Glutamatergic neuron (in vitro differentiated cells): ENCODE data around the gene LHX3. TPM values are rescaled to one million over a fixed set of nuclear protein-coding genes. Genes with fewer than 3 reads are reported as not detected.

ENCODE experiments used
- DNase-seq: peaks from one replicate; pipeline ENCODE4 v3.0.0; 2022
- H3K27ac Mint-ChIP-seq: one replicate; pipeline ENCODE4 v1.8.0; 2020; ENCODE audit warnings: mild to moderate bottlenecking, mixed read lengths, inconsistent platforms; ENCODE audit not compliant: unreplicated experiment
- H3K27me3 Mint-ChIP-seq: one replicate; pipeline ENCODE4 v1.8.0; 2020; ENCODE audit warnings: mild to moderate bottlenecking, moderate library complexity, mixed read lengths, inconsistent platforms; ENCODE audit not compliant: unreplicated experiment
- H3K36me3 Mint-ChIP-seq: one replicate; pipeline ENCODE4 v1.8.0; 2020; ENCODE audit warnings: mild to moderate bottlenecking, mixed read lengths, inconsistent platforms; ENCODE audit not compliant: unreplicated experiment
- H3K4me1 Mint-ChIP-seq: one replicate; pipeline ENCODE4 v1.8.0; 2020; ENCODE audit warnings: mild to moderate bottlenecking, low read depth, mixed read lengths, inconsistent platforms; ENCODE audit not compliant: unreplicated experiment
- H3K4me3 Mint-ChIP-seq: one replicate; pipeline ENCODE4 v1.8.0; 2020; ENCODE audit warnings: mild to moderate bottlenecking, mixed read lengths, inconsistent platforms; ENCODE audit not compliant: unreplicated experiment
- H3K9me3 Mint-ChIP-seq: one replicate; pipeline ENCODE4 v1.8.0; 2020; ENCODE audit warnings: mild to moderate bottlenecking, moderate library complexity, mixed read lengths, inconsistent platforms; ENCODE audit not compliant: unreplicated experiment
- total RNA-seq: library from RNA; stranded (reverse); fragmentation: NEBNext Ultra II Directional; extraction: Animal tissue kit (Norgen Biotek cat#: 25700); gene quantifications from one replicate; pipeline ENCODE4 v1.2.1, GENCODE V29; 2021; ENCODE audit not compliant: unreplicated experiment
- TF ChIP-seq, protein P1 (sequence below): fragments of 200-600 bp; sonication (generic); IDR thresholded peaks from one replicate; pipeline ENCODE4 v1.5.0; 2021; ENCODE audit not compliant: partially characterized antibody, unreplicated experiment

Gene LHX3
- total RNA-seq, 1 donor from 2014 or later: 0.81 TPM

DNA sequence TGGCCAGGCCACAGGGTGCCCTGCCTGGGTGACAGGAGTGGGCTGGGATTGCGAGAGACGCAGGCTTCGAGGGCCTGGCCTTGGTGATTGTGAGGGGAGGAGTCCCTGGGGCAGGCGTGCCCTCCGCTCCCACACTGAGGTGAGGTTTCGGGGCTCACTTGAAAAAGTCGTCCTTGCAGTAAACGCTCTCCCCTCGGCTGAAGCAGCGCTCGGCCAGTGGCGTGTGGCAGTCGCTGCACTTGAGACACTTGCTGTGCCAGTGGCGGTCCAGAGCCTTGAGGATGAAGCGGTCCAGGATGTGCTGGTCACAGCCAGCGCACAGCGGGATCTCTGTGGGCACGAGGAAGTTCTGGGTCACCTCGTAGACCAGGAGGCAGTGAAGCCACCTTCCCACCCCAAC, 4.5 kb downstream of the LHX3 start:
- Mint-ChIP-seq H3K4me1 (peaks cover 4% of the 10 kb centered on the region), H3K27me3 (peaks cover 11% of the 10 kb centered on the region), H3K36me3 (no peaks in the 10 kb centered on the region), H3K27ac (no peak overlapping the region), H3K9me3 (no peaks in the 10 kb centered on the region), H3K4me3 (no peak overlapping the region)
- TF ChIP-seq, protein P1, sequence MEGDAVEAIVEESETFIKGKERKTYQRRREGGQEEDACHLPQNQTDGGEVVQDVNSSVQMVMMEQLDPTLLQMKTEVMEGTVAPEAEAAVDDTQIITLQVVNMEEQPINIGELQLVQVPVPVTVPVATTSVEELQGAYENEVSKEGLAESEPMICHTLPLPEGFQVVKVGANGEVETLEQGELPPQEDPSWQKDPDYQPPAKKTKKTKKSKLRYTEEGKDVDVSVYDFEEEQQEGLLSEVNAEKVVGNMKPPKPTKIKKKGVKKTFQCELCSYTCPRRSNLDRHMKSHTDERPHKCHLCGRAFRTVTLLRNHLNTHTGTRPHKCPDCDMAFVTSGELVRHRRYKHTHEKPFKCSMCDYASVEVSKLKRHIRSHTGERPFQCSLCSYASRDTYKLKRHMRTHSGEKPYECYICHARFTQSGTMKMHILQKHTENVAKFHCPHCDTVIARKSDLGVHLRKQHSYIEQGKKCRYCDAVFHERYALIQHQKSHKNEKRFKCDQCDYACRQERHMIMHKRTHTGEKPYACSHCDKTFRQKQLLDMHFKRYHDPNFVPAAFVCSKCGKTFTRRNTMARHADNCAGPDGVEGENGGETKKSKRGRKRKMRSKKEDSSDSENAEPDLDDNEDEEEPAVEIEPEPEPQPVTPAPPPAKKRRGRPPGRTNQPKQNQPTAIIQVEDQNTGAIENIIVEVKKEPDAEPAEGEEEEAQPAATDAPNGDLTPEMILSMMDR: no peak
- DNase-seq: no peak

DNA sequence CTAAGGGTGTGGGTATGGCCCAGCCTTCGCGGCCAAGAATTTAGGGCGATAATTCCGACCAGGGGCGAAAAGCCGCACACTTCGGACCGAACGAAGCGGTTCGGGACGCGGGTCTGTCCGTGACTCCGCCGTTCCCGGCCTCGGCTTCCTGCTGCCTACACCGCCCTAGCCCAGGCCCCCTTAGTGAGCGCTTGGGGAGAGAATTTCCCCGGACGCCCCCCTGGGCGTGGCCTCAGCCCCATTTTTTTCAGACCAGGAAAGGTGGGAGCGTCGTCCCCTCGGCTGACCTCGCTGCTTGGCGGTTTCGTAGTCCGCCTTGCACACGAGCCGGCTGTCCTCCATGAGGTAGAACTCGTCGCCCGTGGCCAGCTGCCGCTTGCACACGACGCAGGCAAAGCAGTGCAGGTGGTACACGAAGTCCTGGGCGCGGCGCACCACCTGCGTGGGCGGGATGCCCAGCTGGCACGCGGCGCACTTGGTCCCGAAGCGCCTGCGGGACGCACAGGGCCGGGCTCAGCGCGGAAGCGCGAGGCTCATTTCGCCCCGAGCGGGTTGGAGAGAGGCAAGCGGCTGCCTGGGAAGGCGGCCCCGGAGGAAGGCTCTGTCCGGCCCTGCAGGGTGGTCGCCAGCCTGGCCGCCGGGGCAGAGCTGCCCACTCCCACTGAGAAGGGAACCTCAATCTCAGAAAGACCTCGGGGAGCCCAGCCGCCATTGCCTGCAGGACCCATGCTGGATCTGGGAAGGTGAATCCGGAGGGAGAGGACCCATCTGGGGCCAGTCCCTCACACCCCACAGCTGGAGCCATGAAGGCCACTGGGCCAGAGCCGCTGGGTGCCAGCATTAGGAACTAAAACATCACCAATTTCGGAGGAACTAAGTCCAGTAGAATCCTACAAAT, 5.3 kb downstream of the LHX3 start:
- Mint-ChIP-seq H3K27me3 (peaks cover 11% of the 10 kb centered on the region), H3K4me1 (peaks cover 4% of the 10 kb centered on the region), H3K4me3 (no peak overlapping the region), H3K36me3 (no peaks in the 10 kb centered on the region), H3K27ac (no peak overlapping the region), H3K9me3 (no peaks in the 10 kb centered on the region)
- DNase-seq: no peak
- TF ChIP-seq, protein P1: no peak

DNA sequence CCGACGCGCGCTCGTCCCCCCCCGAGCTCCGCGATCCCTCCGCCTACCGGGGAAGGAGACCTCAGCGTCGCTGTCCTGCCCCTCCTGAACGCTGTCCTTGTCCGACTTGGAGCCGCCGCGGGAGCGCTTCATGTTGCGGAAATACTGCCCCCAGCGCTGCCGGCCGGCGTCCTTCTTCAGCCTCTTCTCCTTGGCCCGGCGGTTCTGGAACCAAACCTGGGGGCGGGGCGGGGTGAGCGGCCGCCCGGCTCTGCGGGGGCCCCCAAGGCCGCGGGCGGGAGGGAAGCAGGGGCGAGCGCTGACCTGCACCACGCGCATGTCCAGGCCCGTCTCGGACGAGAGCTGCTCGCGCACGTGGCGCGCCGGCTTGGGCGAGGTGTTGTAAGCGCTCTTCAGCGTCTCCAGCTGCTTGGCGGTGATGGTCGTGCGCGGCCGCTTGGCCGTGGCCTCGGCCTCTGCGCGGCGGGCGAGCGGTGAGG, 6.3 kb downstream of the LHX3 start:
- Mint-ChIP-seq H3K4me3 (no peak overlapping the region), H3K36me3 (no peaks in the 10 kb centered on the region), H3K27me3 (peaks cover 11% of the 10 kb centered on the region), H3K27ac (no peak overlapping the region), H3K4me1 (peaks cover 4% of the 10 kb centered on the region), H3K9me3 (no peaks in the 10 kb centered on the region)
- TF ChIP-seq, protein P1: no peak
- no peak for DNase-seq

DNA sequence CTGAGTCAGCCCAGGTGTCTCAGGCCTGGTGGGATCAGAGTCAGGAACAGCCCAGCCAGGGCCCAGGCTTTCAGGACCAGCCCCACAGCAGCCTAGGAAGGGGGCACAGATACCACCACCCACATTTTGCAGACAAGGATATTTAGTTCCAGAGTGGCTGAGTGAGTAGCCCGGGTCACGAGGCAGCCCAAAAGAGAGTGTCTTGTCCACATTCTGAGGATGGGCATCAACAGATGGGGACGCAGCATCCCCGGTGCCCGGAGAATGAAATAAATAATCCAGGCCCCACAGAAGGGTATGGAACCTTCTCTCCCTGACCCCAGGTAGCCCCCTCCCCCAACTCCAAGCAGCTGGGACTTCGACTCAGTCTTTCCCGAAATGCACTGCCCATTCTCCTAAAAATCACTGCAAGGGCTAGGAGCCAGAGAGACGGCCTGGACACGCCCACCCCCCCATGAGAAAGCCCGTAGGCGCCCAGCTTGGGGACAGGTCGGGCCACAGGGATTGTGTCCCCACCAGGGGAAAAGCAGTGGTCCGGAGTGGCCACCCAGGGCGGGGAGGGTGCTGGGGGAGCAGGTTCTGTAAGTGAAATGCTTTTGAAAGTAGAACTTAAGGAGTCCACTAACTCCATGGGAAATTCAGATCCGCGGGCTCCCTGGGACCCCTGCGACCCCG, 6.9 kb downstream of the LHX3 start:
- H3K36me3 Mint-ChIP-seq: no peaks in the 10 kb centered on the region
- no peaks in the 10 kb centered on the region for H3K9me3 Mint-ChIP-seq
- no peak overlapping the region for H3K4me3 Mint-ChIP-seq
- peaks cover 4% of the 10 kb centered on the region for H3K4me1 Mint-ChIP-seq
- TF ChIP-seq, protein P1: no peak
- H3K27me3 Mint-ChIP-seq: peaks cover 11% of the 10 kb centered on the region
- no peak overlapping the region for H3K27ac Mint-ChIP-seq
- no peak for DNase-seq
